IPS-11a (cell line): ENCODE results near the gene PPIE.

ENCODE experiments used
- H3K4me3 ChIP-seq: one replicate; pipeline ENCODE4 v1.5.1; 2013; ENCODE audit warnings: low read depth, low read length, control low read depth

PPIE gene

GRCh38 chr1:39720094-39720999 is 18.3 kb upstream of the PPIE start:
- no peak overlapping the region for H3K4me3 ChIP-seq

DNA sequence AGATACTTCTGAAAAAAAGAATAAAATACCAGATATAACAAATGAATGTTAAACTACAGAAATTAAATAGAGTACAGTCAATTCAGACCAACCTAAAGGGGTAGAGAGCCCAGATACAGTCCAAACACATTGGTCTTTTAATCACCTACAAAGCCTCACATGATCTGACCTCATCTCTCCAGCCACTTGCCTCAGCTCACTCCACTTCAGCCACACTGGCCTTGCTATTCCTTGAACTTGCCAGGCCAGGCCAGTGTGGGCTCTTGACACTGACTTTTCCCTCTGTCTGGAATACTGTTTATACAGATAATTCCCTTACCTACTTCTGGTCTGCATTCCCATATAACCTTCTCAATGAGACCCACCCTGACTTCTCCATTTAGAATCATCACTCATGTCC is 17.0 kb upstream of the PPIE start:
- no peak overlapping the region for H3K4me3 ChIP-seq

- H3K4me3 ChIP-seq, result no peak overlapping the region
Observed at GRCh38 chr1:39722495-39722894, 16.2 kb upstream of the PPIE start.

DNA sequence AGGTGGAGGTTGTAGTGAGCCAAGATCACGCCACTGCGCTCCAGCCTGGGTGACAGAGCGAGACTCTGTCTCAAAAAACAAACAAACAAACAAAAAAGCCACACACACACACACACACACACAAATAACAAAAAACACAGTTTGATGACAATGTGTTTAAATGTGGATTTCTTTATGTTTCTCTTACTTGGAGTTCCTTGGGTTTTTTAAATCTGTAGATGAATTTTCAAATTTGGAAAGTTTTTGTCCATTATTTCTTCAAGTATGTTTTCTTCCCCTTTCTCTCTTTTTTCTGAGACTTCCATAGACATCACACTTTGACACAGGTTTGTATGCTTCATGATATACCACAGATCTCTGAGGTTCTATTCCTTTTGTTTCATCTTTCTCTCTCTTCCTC is 12.1 kb upstream of the PPIE start:
- H3K4me3 ChIP-seq, result no peak overlapping the region

DNA sequence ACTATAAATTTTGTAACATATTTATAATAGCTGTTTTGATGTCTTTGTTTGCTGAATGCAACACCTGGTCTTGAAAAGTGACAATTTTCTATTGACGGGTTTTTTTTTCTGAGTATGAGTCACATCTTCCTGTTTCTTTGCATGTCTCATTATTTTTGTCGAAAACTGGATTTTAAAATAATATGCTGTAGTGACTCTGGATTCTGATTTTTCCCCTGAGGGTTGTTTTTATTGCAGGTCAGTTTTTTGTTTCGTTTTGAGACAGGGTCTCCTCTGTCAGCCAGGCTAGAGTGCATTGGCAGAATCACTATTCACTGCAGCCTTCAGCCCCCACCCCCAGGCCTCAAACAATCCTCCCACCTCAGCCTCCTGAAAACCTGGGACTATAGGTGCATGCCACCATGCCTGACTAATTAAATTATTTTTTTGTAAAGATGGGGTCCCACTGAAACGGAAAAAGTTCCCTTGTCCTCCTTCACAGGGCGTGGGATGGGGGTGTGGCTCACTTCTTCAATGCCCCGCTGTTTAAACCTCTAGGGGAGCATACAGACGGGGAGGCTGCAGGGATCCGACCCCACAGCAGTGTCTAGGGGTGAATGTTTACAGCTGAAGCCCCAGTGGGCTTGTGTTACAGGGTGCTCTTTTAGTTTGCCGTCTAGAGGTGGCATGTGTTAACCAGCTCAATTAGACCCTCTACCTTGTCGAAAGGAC is 11.3 kb upstream of the PPIE start:
- no peak overlapping the region for H3K4me3 ChIP-seq

DNA sequence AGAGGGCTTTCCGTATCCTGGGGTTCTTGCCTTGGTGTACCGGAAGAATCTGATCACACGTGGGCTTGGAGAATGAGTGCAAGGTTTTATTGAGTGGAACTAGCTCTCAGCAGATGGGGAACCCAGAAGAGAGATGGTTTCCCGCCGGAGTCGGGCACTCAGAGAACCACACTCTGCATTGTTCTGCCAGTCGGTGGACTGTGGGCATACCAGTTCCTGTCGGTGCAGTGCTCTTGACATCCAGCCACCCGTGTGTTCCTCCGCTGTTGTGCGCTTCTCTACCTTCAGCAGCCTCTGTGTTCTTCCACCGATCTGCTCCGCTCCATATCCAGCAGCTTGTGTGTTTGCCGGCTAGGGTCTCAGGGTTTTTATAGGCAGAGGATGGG is 10.8 kb upstream of the PPIE start:
- no peak overlapping the region for H3K4me3 ChIP-seq

DNA sequence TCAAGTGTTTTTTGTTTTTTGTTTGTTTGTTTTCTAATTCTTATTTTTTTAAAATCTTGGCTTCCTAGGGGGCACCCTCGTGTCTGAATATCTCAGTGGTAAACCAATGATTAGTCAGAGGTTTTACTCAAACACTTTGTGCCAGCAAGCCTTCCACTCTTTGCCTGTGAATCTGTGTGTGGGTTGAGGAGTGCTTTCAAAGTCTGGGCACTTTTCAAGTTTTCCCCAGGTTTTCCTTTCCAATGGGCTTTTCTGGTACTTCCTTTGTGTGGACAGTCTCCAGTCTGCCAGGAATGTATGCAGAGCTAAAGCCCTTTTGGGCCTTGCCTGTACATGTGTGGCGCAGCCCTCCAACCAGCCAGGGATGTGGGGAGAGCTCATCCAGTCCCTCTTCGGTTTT is 9.7 kb upstream of the PPIE start:
- no peak overlapping the region for H3K4me3 ChIP-seq

- no peak overlapping the region for H3K4me3 ChIP-seq
Observed at GRCh38 chr1:39729842-39730241, 8.8 kb upstream of the PPIE start.

DNA sequence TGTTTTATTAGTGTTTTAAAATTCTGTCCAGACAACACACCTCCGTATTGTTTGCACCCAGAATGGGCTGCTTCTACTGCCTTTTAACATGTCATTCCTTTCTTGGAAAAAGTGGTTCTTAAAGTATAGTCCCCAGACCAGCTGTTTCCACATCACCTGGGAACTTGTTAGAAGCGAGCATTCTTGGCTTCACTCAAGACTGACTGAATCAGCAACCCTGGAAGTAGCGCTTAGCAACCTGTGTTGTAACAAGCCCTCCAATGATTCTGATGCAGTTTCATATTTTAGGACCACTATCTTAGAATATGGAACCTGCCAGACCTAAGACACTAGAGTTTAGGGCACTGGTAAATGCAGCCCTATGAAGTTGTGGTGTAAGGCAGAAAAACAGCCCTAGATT is 6.0 kb upstream of the PPIE start:
- H3K4me3 ChIP-seq, result no peak overlapping the region

DNA sequence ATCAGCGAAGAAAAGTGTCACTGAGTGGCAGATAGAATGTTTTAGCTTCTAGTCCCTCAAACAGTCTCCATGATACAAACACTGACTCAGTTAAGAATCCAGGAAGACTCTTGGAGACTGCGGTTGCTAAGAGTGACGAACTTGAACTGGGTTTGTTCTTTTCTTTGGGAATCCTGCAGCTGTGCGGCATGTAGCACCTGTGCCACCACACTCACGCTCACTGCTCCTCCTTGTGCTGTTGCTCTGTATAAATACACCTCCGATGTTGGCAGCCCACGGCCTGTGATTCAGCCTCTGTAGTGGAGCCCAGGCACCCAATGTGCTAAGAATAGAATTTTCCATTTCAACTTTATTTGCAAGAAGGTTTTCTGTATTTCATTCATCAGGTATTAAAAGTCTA is 5.5 kb upstream of the PPIE start:
- no peak overlapping the region for H3K4me3 ChIP-seq

DNA sequence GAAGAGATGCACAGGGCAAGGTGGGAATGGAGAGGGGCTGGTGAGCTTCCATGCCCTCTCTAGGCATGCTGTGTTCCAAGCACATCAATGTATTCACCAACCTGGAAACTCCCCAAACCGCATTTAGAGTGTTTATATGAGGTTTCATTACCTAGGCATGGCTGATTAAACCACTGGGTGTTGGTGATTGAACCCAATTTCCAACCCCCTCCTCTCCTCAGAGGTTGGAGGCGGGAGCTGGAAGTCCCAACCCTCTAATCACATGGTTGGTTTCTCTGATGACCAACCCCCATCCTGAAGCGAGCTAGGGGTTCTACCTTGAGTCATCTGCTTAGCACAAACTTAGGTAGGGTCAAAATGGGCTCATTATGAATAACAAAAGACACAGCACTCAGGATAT is 3.0 kb upstream of the PPIE start:
- no peak overlapping the region for H3K4me3 ChIP-seq

DNA sequence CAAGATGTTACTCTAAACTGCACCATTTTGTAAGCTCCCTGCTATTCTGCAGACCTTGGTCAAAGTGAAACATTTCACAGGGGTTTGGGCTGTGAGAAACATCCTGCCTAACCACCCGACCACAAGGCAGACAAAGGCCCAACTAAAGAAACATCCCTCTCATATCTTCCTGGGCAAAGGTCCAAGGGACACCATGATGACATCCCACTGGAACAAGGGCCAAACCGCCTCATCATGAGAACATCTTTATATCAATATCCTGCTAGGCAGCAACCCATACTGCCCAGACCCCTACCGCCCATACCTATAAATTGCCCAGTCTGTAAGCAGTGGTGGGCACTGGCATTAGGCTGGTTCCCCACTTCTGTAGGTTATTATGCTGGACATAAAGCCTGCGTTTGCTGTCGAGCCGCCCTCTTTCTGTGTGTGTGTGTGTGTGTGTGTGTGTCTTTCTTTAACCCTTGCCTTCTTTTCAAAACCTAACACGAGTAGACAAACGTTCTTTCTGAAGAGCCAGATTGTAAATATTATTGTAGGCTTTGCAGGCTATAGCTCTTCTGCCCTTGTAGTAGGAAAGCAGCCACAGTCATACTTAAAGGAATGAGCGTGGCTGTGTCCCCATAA is 1.0 kb upstream of the PPIE start:
- H3K4me3 ChIP-seq, result no peak overlapping the region

- H3K4me3 ChIP-seq, result no peak overlapping the region
Observed at GRCh38 chr1:39745016-39745670, 6.5 kb downstream of the PPIE start.

DNA sequence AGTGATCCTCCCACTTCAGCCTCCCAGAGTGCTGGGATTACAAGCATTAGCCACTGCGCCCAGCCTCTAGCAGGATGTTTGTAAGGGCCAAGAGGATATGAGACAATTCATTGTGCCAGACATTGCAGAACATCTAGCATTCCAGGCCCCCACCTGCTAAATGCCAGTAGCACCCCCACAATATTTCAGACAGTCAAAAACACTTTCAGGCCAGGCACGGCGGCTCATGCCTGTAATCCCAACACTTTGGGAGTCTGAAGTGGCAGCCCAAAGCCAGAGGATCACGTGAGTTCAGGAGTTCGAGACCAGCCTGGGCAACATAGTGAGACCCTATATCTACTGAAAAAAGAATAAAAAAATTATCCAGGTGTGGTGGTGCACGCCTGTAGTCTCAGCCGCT is 12.9 kb downstream of the PPIE start:
- H3K4me3 ChIP-seq, result no peak overlapping the region

DNA sequence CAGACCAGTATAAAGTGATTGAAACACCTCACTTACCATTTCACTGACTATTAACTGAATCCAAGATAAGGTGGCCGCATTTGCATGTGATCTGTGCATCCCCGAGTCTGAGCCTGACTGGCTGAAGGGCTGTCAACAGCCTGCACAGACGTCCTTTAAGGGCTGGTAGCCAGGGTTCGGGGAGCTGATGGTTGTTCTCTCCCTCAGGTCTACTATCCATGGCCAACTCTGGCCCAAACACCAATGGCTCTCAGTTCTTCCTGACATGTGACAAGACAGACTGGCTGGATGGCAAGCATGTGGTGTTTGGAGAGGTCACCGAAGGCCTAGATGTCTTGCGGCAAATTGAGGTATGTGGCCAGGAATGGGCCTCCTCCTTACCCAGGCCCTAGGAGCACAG is 14.0 kb downstream of the PPIE start:
- no peak overlapping the region for H3K4me3 ChIP-seq

GRCh38 chr1:39753132-39754025 is 14.7 kb downstream of the PPIE start:
- no peak overlapping the region for H3K4me3 ChIP-seq

- H3K4me3 ChIP-seq, result no peak overlapping the region
Observed at GRCh38 chr1:39754026-39754570, 15.4 kb downstream of the PPIE start.

- H3K4me3 ChIP-seq, result no peak overlapping the region
Observed at GRCh38 chr1:39754906-39755504, 16.3 kb downstream of the PPIE start.

- no peak overlapping the region for H3K4me3 ChIP-seq
Observed at GRCh38 chr1:39755965-39756659, 17.4 kb downstream of the PPIE start.
